Activated T-cell treated with anti-CD3 and anti-CD28 coated beads, Interleukin-2, amount 50 U/mL, for 72 hours (primary cell): ENCODE data around the gene BNIP5. TPM values are rescaled to one million over a fixed set of nuclear protein-coding genes. Genes with fewer than 3 reads are reported as not detected.

Experiments used
- ATAC-seq, 2 donors: fragments of 150-1000 bp; cut with Tn5 transposase; replicated peaks in 1 of 2; 2 replicates each; pipeline ENCODE4 v1.10.0; 2021; ENCODE audit warnings: moderate library complexity in 2 of 2, mild to moderate bottlenecking in 1 of 2
- DNase-seq, 2 donors: peaks; one replicate each; pipeline ENCODE4 v3.0.0; 2021 to 2022; ENCODE audit warnings: mixed read lengths in 1 of 2
- H3K27ac Mint-ChIP-seq: one replicate; pipeline ENCODE4 v1.8.0; 2022; ENCODE audit warnings: mild to moderate bottlenecking, moderate library complexity, mixed read lengths
- H3K27me3 Mint-ChIP-seq: one replicate; pipeline ENCODE4 v1.8.0; 2022; ENCODE audit warnings: low read depth, mixed read lengths
- H3K36me3 Mint-ChIP-seq, 2 donors: one replicate each; pipeline ENCODE4 v1.8.0; 2022; ENCODE audit warnings: mixed read lengths in 2 of 2, mild to moderate bottlenecking in 1 of 2; ENCODE audit not compliant: insufficient read depth in 2 of 2
- H3K4me1 Mint-ChIP-seq: one replicate; pipeline ENCODE4 v1.8.0; 2022; ENCODE audit warnings: low read depth, mixed read lengths
- H3K4me3 Mint-ChIP-seq, 2 donors: one replicate each; pipeline ENCODE4 v1.8.0; 2022; ENCODE audit warnings: mild to moderate bottlenecking in 2 of 2, mixed read lengths in 2 of 2, moderate library complexity in 2 of 2
- H3K9me3 Mint-ChIP-seq, 2 donors: one replicate each; pipeline ENCODE4 v1.8.0; 2022; ENCODE audit warnings: mixed read lengths in 2 of 2
- total RNA-seq, 2 donors: library from RNA; stranded (reverse); gene quantifications; one replicate each; pipeline ENCODE4 v1.2.3, GENCODE V29; 2022

The BNIP5 gene
- total RNA-seq, 2 donors from 2014 or later = not detected

GRCh38 chr6:36305885-36306284 lies 30.8 kb downstream of the BNIP5 start:
- no peaks in the 10 kb centered on the region for H3K36me3 Mint-ChIP-seq
- ATAC-seq = no peak
- no peak overlapping the region for H3K4me3 Mint-ChIP-seq
- peaks cover 19% of the 10 kb centered on the region for H3K27me3 Mint-ChIP-seq
- no peak for DNase-seq
- H3K9me3 Mint-ChIP-seq = no peaks in the 10 kb centered on the region
- no peak overlapping the region for H3K27ac Mint-ChIP-seq
- H3K4me1 Mint-ChIP-seq = peaks cover 8% of the 10 kb centered on the region

- no peaks in the 10 kb centered on the region for H3K9me3 Mint-ChIP-seq
- H3K4me1 Mint-ChIP-seq = peaks cover 8% of the 10 kb centered on the region
- no peak overlapping the region for H3K27ac Mint-ChIP-seq
Measured at GRCh38 chr6:36302227-36302976, 34.3 kb downstream of the BNIP5 start.

GRCh38 chr6:36301781-36302180 lies 34.9 kb downstream of the BNIP5 start:
- Mint-ChIP-seq H3K27ac (no peak overlapping the region), H3K4me1 (peaks cover 8% of the 10 kb centered on the region), H3K27me3 (peaks cover 23% of the 10 kb centered on the region), H3K36me3 (no peaks in the 10 kb centered on the region), H3K4me3 (no peak overlapping the region), H3K9me3 (no peaks in the 10 kb centered on the region)
- no peak for ATAC-seq
- DNase-seq = no peak

More at GRCh38 chr6:36302227-36302976, 34.3 kb downstream of the BNIP5 start:
- no peak overlapping the region for H3K4me3 Mint-ChIP-seq
- DNase-seq = peak; percentile 92 to 93
- peak; percentile 97 to 99 for ATAC-seq
- no peaks in the 10 kb centered on the region for H3K36me3 Mint-ChIP-seq
- peaks cover 23% of the 10 kb centered on the region for H3K27me3 Mint-ChIP-seq

- no peaks in the 10 kb centered on the region for H3K9me3 Mint-ChIP-seq
- H3K4me1 Mint-ChIP-seq = peaks cover 8% of the 10 kb centered on the region
- no peak overlapping the region for H3K27ac Mint-ChIP-seq
Measured at GRCh38 chr6:36301085-36301658, 35.5 kb downstream of the BNIP5 start.

GRCh38 chr6:36298027-36298426 lies 38.7 kb downstream of the BNIP5 start:
- Mint-ChIP-seq H3K9me3 (no peaks in the 10 kb centered on the region), H3K27me3 (peaks cover 17% of the 10 kb centered on the region), H3K4me3 (no peak overlapping the region), H3K36me3 (no peaks in the 10 kb centered on the region), H3K27ac (no peak overlapping the region), H3K4me1 (peaks cover 5% of the 10 kb centered on the region)
- no peak for DNase-seq
- no peak for ATAC-seq

More at GRCh38 chr6:36301085-36301658, 35.5 kb downstream of the BNIP5 start:
- ATAC-seq = no peak
- H3K36me3 Mint-ChIP-seq = no peaks in the 10 kb centered on the region
- DNase-seq = no peak
- peaks cover 17% of the 10 kb centered on the region for H3K27me3 Mint-ChIP-seq
- no peak overlapping the region for H3K4me3 Mint-ChIP-seq

- ATAC-seq (no peak), DNase-seq (no peak)
- no peaks in the 10 kb centered on the region for H3K36me3 Mint-ChIP-seq
- H3K27ac Mint-ChIP-seq = no peak overlapping the region
- peaks cover under 1% of the 10 kb centered on the region for H3K4me1 Mint-ChIP-seq
- no peaks in the 10 kb centered on the region for H3K9me3 Mint-ChIP-seq
- H3K4me3 Mint-ChIP-seq = no peak overlapping the region
- peaks cover 17% of the 10 kb centered on the region for H3K27me3 Mint-ChIP-seq
Measured at GRCh38 chr6:36297511-36297910, 39.2 kb downstream of the BNIP5 start.

GRCh38 chr6:36297051-36297450 lies 39.6 kb downstream of the BNIP5 start:
- Mint-ChIP-seq H3K9me3 (no peaks in the 10 kb centered on the region), H3K27ac (no peak overlapping the region), H3K4me1 (no peaks in the 10 kb centered on the region), H3K36me3 (no peaks in the 10 kb centered on the region), H3K4me3 (no peak overlapping the region), H3K27me3 (peaks cover 13% of the 10 kb centered on the region)
- ATAC-seq (no peak), DNase-seq (no peak)

- Mint-ChIP-seq H3K36me3 (no peaks in the 10 kb centered on the region), H3K27ac (no peak overlapping the region), H3K4me3 (no peak overlapping the region), H3K9me3 (no peaks in the 10 kb centered on the region), H3K4me1 (peaks cover 5% of the 10 kb centered on the region), H3K27me3 (peaks cover 7% of the 10 kb centered on the region)
- ATAC-seq (no peak), DNase-seq (no peak)
Measured at GRCh38 chr6:36296240-36296639, 40.4 kb downstream of the BNIP5 start.

- Mint-ChIP-seq H3K4me1 (peaks cover 14% of the 10 kb centered on the region), H3K36me3 (no peaks in the 10 kb centered on the region), H3K27me3 (no peaks in the 10 kb centered on the region), H3K27ac (no peak overlapping the region), H3K4me3 (no peak overlapping the region), H3K9me3 (no peaks in the 10 kb centered on the region)
- no peak for DNase-seq
- ATAC-seq = no peak
Measured at GRCh38 chr6:36292170-36292569, 44.5 kb downstream of the BNIP5 start.

GRCh38 chr6:36290668-36291620 lies 45.7 kb downstream of the BNIP5 start:
- no peak overlapping the region for H3K27ac Mint-ChIP-seq
- peaks cover 4% of the 10 kb centered on the region for H3K27me3 Mint-ChIP-seq
- H3K9me3 Mint-ChIP-seq = no peaks in the 10 kb centered on the region
- peaks cover 14% of the 10 kb centered on the region for H3K4me1 Mint-ChIP-seq
- DNase-seq (no peak), ATAC-seq (peak in 1 of 2 donors; percentile 42)
- no peaks in the 10 kb centered on the region for H3K36me3 Mint-ChIP-seq
- H3K4me3 Mint-ChIP-seq = no peak overlapping the region

GRCh38 chr6:36289281-36289878 lies 47.3 kb downstream of the BNIP5 start:
- no peak for DNase-seq
- H3K9me3 Mint-ChIP-seq = no peaks in the 10 kb centered on the region
- H3K36me3 Mint-ChIP-seq = no peaks in the 10 kb centered on the region
- no peak overlapping the region for H3K27ac Mint-ChIP-seq
- H3K4me3 Mint-ChIP-seq = no peak overlapping the region
- peaks cover 20% of the 10 kb centered on the region for H3K4me1 Mint-ChIP-seq
- H3K27me3 Mint-ChIP-seq = peaks cover 16% of the 10 kb centered on the region
- ATAC-seq = no peak

- Mint-ChIP-seq H3K36me3 (no peaks in the 10 kb centered on the region), H3K4me3 (no peak overlapping the region), H3K27me3 (peaks cover 37% of the 10 kb centered on the region), H3K9me3 (no peaks in the 10 kb centered on the region), H3K27ac (no peak overlapping the region), H3K4me1 (peaks cover 20% of the 10 kb centered on the region)
- DNase-seq (no peak), ATAC-seq (no peak)
Measured at GRCh38 chr6:36286858-36287257, 49.8 kb downstream of the BNIP5 start.

GRCh38 chr6:36285797-36286196 lies 50.9 kb downstream of the BNIP5 start:
- DNase-seq (no peak), ATAC-seq (no peak)
- Mint-ChIP-seq H3K4me1 (peaks cover 10% of the 10 kb centered on the region), H3K36me3 (no peaks in the 10 kb centered on the region), H3K27me3 (peaks cover 48% of the 10 kb centered on the region), H3K4me3 (no peak overlapping the region), H3K9me3 (no peaks in the 10 kb centered on the region), H3K27ac (no peak overlapping the region)
